ENCODE data around the gene VMO1. TPM values are rescaled to one million over a fixed set of nuclear protein-coding genes. Genes with fewer than 3 reads are reported as not detected.

Gene VMO1
- total RNA-seq, 1 donor from 2014 or later: 1.3 TPM

DNA sequence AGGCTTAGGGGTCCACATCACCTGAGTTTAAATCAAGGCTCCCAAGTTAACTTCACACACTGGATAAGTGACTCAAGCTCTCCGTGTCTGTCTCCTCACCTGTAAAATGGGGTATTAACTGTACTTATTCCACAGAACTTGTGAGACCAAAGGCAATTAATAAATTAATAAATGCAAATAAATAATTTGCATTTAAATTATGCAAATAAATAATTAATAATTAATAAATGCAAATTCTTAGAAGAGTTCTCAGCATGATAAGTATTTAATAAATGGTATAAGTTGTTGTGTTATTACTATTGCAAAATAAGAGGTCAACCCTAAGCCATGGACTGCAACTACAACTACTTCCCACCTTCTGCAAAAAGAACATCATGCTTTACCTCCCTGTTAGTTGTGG, 32.8 kb downstream of the VMO1 start:
- no peaks in the 10 kb centered on the region for H3K9me3 Mint-ChIP-seq (ENCODE audit: low read depth)
- no peak overlapping the region for H3K4me3 Mint-ChIP-seq (ENCODE audit: low read depth)
- H3K27ac Mint-ChIP-seq: no peak overlapping the region
- H3K4me1 Mint-ChIP-seq (ENCODE audit: low read depth): peaks cover 5% of the 10 kb centered on the region
- no peaks in the 10 kb centered on the region for H3K36me3 Mint-ChIP-seq (ENCODE audit: insufficient read depth)
- TF ChIP-seq, protein P1, sequence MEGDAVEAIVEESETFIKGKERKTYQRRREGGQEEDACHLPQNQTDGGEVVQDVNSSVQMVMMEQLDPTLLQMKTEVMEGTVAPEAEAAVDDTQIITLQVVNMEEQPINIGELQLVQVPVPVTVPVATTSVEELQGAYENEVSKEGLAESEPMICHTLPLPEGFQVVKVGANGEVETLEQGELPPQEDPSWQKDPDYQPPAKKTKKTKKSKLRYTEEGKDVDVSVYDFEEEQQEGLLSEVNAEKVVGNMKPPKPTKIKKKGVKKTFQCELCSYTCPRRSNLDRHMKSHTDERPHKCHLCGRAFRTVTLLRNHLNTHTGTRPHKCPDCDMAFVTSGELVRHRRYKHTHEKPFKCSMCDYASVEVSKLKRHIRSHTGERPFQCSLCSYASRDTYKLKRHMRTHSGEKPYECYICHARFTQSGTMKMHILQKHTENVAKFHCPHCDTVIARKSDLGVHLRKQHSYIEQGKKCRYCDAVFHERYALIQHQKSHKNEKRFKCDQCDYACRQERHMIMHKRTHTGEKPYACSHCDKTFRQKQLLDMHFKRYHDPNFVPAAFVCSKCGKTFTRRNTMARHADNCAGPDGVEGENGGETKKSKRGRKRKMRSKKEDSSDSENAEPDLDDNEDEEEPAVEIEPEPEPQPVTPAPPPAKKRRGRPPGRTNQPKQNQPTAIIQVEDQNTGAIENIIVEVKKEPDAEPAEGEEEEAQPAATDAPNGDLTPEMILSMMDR (IDR thresholded peaks at IDR 0.05; ENCODE audit: unreplicated experiment): no peak
- H3K27me3 Mint-ChIP-seq: peaks cover 38% of the 10 kb centered on the region
- no peak for DNase-seq (ENCODE audit: low spot score, unreplicated experiment)

DNA sequence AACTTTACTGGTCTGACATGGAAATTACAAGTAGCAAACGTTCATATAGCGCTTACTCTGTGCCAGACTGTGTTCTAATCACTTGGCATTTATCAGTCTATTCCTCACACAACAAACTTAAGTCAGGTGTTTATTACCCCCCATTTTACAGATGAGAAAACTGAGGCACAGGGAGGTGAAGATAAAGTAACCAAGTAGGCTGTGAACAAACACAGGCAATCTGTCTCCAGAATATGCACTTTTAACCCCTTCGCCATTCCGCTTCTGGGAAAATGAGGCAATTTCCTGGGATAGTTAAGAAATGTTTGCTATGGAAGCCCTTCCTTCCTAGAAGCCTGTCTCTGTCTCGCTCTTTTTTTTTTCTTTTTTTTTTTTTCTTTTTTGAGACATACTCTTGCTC, 34.2 kb downstream of the VMO1 start:
- no peak overlapping the region for H3K4me3 Mint-ChIP-seq (ENCODE audit: low read depth)
- TF ChIP-seq, protein P1 (IDR thresholded peaks at IDR 0.05; ENCODE audit: unreplicated experiment): no peak
- H3K4me1 Mint-ChIP-seq (ENCODE audit: low read depth): no peaks in the 10 kb centered on the region
- no peaks in the 10 kb centered on the region for H3K9me3 Mint-ChIP-seq (ENCODE audit: low read depth)
- H3K36me3 Mint-ChIP-seq (ENCODE audit: insufficient read depth): no peaks in the 10 kb centered on the region
- no peak overlapping the region for H3K27ac Mint-ChIP-seq
- peaks cover 41% of the 10 kb centered on the region for H3K27me3 Mint-ChIP-seq
- no peak for DNase-seq (ENCODE audit: low spot score, unreplicated experiment)

DNA sequence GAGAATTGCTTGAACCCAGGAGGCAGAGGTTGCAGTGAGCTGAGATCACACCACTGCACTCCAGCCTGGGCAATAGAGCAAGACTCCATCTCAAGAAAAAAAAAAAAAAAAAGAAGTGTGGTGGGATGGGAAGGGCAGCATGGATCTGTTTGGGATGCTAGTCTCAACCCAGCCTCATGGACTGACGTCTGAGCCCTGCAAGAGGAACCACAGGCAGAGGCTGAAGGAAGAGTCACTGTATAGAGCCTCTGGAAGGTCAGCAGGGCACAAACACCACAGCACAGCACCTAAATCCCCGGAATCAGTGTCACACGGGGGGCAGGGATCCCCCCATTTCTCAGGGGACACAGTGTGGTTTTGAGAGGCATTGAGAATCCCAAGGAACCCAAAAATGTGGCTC, 35.6 kb downstream of the VMO1 start:
- Mint-ChIP-seq H3K4me1 (ENCODE audit: low read depth) (peaks cover 1% of the 10 kb centered on the region), H3K27ac (no peak overlapping the region), H3K36me3 (ENCODE audit: insufficient read depth) (no peaks in the 10 kb centered on the region), H3K27me3 (peaks cover 51% of the 10 kb centered on the region), H3K9me3 (ENCODE audit: low read depth) (no peaks in the 10 kb centered on the region), H3K4me3 (ENCODE audit: low read depth) (no peak overlapping the region)
- DNase-seq (ENCODE audit: low spot score, unreplicated experiment): no peak
- TF ChIP-seq, protein P1 (IDR thresholded peaks at IDR 0.05; ENCODE audit: unreplicated experiment): no peak

DNA sequence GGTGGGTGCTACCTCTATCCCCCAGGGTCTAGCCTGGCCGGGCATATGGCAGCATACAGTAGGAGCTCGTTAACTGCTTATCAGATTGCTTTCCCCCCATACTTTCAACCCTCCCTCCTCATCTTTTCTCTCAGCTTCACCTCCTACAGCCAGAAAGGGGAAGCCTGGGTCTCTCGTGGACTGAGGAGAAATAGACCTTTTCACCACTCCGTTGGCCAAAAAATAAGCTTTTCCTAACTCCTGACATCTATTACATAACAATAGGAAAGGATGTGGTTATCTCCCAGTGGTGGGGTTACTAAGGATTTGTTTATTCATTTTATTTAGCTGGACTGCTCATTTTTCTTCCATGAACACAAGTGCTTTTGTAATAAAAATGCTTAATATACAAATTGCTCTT, 37.5 kb downstream of the VMO1 start:
- TF ChIP-seq, protein P1 (IDR thresholded peaks at IDR 0.05; ENCODE audit: unreplicated experiment): no peak
- Mint-ChIP-seq H3K27me3 (peaks cover 54% of the 10 kb centered on the region), H3K9me3 (ENCODE audit: low read depth) (no peaks in the 10 kb centered on the region), H3K36me3 (ENCODE audit: insufficient read depth) (no peaks in the 10 kb centered on the region), H3K27ac (no peak overlapping the region), H3K4me3 (ENCODE audit: low read depth) (no peak overlapping the region), H3K4me1 (ENCODE audit: low read depth) (peaks cover 3% of the 10 kb centered on the region)
- no peak for DNase-seq (ENCODE audit: low spot score, unreplicated experiment)

DNA sequence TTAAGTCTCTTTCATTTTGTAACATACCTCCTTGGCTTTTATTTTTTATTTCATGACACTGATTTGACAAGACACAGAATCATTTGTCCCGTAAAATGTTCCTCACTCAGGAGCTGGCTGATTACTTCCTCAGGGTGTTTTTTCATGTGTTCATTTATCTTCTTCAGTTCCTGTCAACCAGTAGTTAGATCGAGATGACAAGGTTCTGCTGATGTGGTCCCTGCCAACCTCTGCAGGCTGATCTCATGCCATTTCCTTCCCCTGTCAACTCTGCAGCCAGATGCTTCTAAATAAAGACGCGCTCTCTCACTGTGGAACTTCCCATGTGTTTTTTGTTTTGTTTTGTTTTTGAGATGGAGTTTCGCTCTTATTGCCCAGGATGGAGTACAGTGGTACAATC, 38.3 kb downstream of the VMO1 start:
- Mint-ChIP-seq H3K27ac (no peak overlapping the region), H3K4me3 (ENCODE audit: low read depth) (no peak overlapping the region), H3K4me1 (ENCODE audit: low read depth) (peaks cover 3% of the 10 kb centered on the region), H3K9me3 (ENCODE audit: low read depth) (no peaks in the 10 kb centered on the region), H3K27me3 (peaks cover 60% of the 10 kb centered on the region), H3K36me3 (ENCODE audit: insufficient read depth) (no peaks in the 10 kb centered on the region)
- DNase-seq (ENCODE audit: low spot score, unreplicated experiment): no peak
- TF ChIP-seq, protein P1 (IDR thresholded peaks at IDR 0.05; ENCODE audit: unreplicated experiment): no peak

Measured in progenitor cell of endocrine pancreas (in vitro differentiated cells).